GM10248 (cell line): ENCODE data around the gene MAP2K2.

ENCODE experiments used
- CTCF ChIA-PET: fragments of 300-600 bp; sonication (Branson Sonifier 250); formaldehyde crosslinking; extraction: SDS; loops from one replicate; lab custom pipeline; 2021; ENCODE audit warnings: antibody characterized with exemption; lab: Yijun Ruan, JAX
- POLR2A ChIA-PET: fragments of 350-650 bp; sonication (Branson Sonifier 250); formaldehyde crosslinking; extraction: SDS; loops from one replicate; lab custom pipeline; 2020; ENCODE audit warnings: antibody characterized with exemption; lab: Yijun Ruan, JAX
- DNase-seq: peaks from one replicate; pipeline ENCODE4 v3.0.0; 2012; ENCODE audit errors: extremely low spot score
- CTCF ChIP-seq: IDR thresholded peaks from 2 replicates; pipeline ENCODE4 v1.5.1; 2012; ENCODE audit warnings: mild to moderate bottlenecking, low read depth; ENCODE audit errors: extremely low read depth, missing control alignments, control extremely low read depth

Gene MAP2K2

GRCh38 chr19:4067396-4068046 is 56.4 kb downstream of the MAP2K2 start:
- CTCF ChIA-PET, result no interaction called here
- POLR2A ChIA-PET, result interaction anchor here (0.6 kb wide), 1 partner anchor 21 kb away, joined by 4 read pairs; no protein-coding TSS in a partner anchor
- TF ChIP-seq CTCF, result no peak
- DNase-seq, result no peak

DNA sequence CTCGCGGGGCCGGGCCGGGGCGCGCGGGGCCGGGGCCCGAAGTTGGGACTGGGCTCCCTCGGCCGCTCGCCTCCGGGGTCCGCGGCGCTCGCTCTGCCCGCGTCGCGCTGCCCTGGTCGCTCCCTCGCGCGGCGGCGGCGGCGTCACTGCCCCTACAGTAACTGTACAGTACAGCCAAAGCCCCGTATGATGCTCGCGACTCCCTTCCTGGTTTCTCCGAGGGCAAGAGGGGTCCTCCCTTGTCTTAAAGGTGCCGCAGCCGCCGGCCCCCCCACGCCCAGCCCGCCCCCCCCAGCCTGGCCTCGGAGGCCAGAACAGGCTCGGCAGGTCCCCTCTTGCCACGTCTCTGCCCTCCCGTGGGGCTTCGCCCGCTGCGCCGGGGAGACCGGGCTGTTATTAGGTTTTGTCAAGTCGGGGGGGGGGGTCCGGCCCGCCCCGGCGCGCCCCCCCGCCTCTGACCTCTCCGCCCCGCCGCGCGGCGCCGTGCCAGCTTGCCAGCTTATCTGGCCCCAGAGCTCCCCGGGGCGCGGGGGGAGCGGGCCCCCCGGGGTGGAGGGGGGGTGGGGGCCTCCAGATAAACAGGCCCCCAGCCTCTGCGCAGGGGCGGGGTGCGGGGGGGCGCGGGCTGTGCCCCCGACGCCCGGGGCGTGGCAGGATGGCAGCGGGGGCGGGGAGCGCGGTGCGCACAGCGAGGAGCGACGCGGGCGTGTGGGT is 57.1 kb downstream of the MAP2K2 start, which contains the start of gene ZBTB7A:
Gene ZBTB7A, minus strand, starts transcription at position 218 of the 714 bp plus-strand sequence. CDS start 11,667 bp downstream, outside the sequence.
- TF ChIP-seq CTCF, result no peak
- DNase-seq, result peak; percentile 77
- CTCF ChIA-PET, result no interaction called here
- POLR2A ChIA-PET, result interaction anchor here (0.5 kb wide), 1 partner anchor 20 kb away, joined by 3 read pairs; no protein-coding TSS in a partner anchor

- TF ChIP-seq CTCF, result no peak
- ChIA-PET POLR2A (no interaction called here), CTCF (no interaction called here)
- DNase-seq, result no peak
These were observed 57.7 kb downstream of the MAP2K2 start for GRCh38 chr19:4066176-4066606.

- DNase-seq, result peak; percentile 100
These were observed 58.3 kb downstream of the MAP2K2 start for GRCh38 chr19:4065430-4066175.

DNA sequence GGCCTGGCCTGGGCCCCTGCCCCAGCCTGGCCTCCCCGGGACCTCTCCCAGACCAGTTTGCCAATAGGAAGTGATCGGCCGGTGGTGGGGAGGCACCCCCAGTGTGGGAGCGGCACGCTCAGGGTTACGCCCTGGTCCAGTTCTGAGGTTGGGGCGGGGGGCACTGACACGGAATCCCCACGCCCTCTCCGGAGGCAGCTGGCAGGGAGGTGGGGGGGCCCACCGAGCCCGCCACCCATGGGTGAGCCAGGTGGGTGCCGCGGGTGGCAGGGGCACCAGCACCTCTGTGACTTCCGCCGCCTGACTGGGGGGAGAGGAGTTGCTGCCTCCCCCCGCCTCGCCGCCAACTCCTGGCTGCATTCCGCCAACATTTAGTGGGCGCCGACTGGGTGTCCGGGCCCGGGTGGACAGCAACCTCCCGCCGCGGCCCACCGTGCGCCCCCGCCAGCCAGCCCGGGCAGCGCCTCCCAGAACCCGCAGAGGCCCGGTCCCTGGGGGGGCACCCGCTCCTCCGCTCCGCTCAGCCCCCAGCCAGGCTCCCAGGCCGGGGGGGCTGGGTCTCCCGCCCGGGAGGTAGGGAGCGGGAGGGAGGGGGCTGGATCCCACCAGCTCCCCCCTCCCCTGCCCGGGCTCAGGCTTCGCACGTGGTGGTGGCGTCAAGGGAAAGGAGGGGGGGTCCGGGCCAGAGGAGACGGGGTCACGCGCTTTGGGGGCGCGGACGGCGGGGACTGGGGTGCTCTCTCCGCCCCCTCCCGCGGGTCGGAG is 59.2 kb downstream of the MAP2K2 start:
- DNase-seq, result peak; percentile 36
- ChIA-PET POLR2A (no interaction called here), CTCF (no interaction called here)
- no peak for TF ChIP-seq CTCF

More at GRCh38 chr19:4065430-4066175, 58.3 kb downstream of the MAP2K2 start:
- POLR2A ChIA-PET, result no interaction called here
- no peak for TF ChIP-seq CTCF
- CTCF ChIA-PET, result no interaction called here

DNA sequence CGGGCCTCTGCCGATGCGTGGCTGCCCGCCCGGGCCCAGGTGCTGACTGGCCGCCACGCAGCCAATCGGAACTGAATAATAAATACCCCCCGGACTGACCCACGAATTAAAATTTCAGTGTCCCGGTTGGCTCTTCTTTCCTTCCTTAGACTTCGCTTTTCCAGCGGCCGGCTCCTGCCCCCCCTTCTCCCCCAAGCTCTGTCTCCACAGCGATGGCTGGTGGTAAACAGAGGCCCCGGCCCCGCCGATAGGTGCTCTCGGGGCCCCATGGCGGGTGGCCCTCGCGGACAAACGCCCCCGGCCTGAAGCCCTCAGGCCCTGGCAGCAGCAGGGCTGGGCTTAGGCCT is 59.8 kb downstream of the MAP2K2 start:
- ChIA-PET POLR2A (no interaction called here), CTCF (no interaction called here)
- DNase-seq, result no peak
- no peak for TF ChIP-seq CTCF
